Neural cell (in vitro differentiated cells): Measurements from ENCODE around the gene STUM. TPM values are rescaled to one million over a fixed set of nuclear protein-coding genes. Genes with fewer than 3 reads are reported as not detected.
"Not testable (repeated sequence)": the region's sequence is repeated elsewhere in the genome, so short reads cannot be mapped to it uniquely, and the experiment has no call there.

Experiments
- H2AFZ ChIP-seq: fragments of 200-600, 300-800 bp; sonication (generic), shearing (Covaris generic); 2 replicates; pipeline ENCODE4 v1.6.0; 2014; ENCODE audit warnings: low read depth, mild to moderate bottlenecking, antibody characterized with exemption, low read length, moderate library complexity
- H3F3A ChIP-seq: fragments of 200-600 bp; shearing (Covaris generic); 2 replicates; pipeline ENCODE4 v1.6.1; 2016; ENCODE audit warnings: mild to moderate bottlenecking, moderate library complexity, mixed read lengths, antibody characterized with exemption, low read length; ENCODE audit not compliant: insufficient read depth, poor library complexity, severe bottlenecking
- H3K27ac ChIP-seq: fragments of 200-600, 300-800 bp; sonication (generic), shearing (Covaris generic); 2 replicates; pipeline ENCODE4 v1.5.1; 2014; ENCODE audit warnings: mild to moderate bottlenecking, low read length, moderate library complexity
- H3K27me3 ChIP-seq: fragments of 300-800, 200-600 bp; sonication (generic), shearing (Covaris generic); 2 replicates; pipeline ENCODE4 v1.6.0; 2014; ENCODE audit warnings: mild to moderate bottlenecking, low read depth, low read length, moderate library complexity; ENCODE audit not compliant: insufficient read depth
- H3K36me3 ChIP-seq: fragments of 300-800, 200-600 bp; sonication (generic), shearing (Covaris generic); 2 replicates; pipeline ENCODE4 v1.5.1; 2014; ENCODE audit warnings: mild to moderate bottlenecking, antibody characterized with exemption, low read length, moderate library complexity; ENCODE audit not compliant: insufficient read depth
- H3K4me2 ChIP-seq: fragments of 300-800, 200-600 bp; sonication (generic), shearing (Covaris generic); 2 replicates; pipeline ENCODE4 v1.6.0; 2014; ENCODE audit warnings: mild to moderate bottlenecking, low read length
- H3K4me3 ChIP-seq: fragments of 300-800, 200-600 bp; sonication (generic), shearing (Covaris generic); 2 replicates; pipeline ENCODE4 v1.5.1; 2014; ENCODE audit warnings: mild to moderate bottlenecking, low read length, moderate library complexity
- H3K79me2 ChIP-seq: fragments of 200-600 bp; shearing (Covaris generic); replicated peaks from 2 replicates; pipeline ENCODE4 v1.6.0; 2014; ENCODE audit warnings: mild to moderate bottlenecking, low read length, moderate library complexity; ENCODE audit not compliant: insufficient read depth
- H3K9ac ChIP-seq: fragments of 300-800, 200-600 bp; sonication (generic), shearing (Covaris generic); 2 replicates; pipeline ENCODE4 v1.6.1; 2016; ENCODE audit warnings: mild to moderate bottlenecking, low read length, mixed read lengths
- H3K9me2 ChIP-seq: fragments of 200-600 bp; shearing (Covaris generic); 2 replicates; pipeline ENCODE4 v1.6.1; 2016; ENCODE audit warnings: mild to moderate bottlenecking, low read length, mixed read lengths; ENCODE audit not compliant: insufficient read depth
- H3K9me3 ChIP-seq: fragments of 200-600, 300-800 bp; sonication (generic), shearing (Covaris generic); 2 replicates; pipeline ENCODE4 v1.6.1; 2016; ENCODE audit warnings: mild to moderate bottlenecking, mixed run types, low read length, moderate library complexity, mixed read lengths
- H4K20me1 ChIP-seq: fragments of 200-600 bp; shearing (Covaris generic); 2 replicates; pipeline ENCODE4 v1.6.1; 2016; ENCODE audit warnings: mild to moderate bottlenecking, mixed run types; ENCODE audit not compliant: insufficient read depth
- EP300 ChIP-seq: fragments of 450-650 bp; conservative IDR thresholded peaks from 2 replicates; pipeline ENCODE4 v1.6.1; 2014; ENCODE audit warnings: antibody characterized with exemption, mild to moderate bottlenecking, moderate library complexity; ENCODE audit not compliant: poor library complexity, severe bottlenecking
- EZH2 ChIP-seq: fragments of 200-600, 300-800 bp; shearing (Covaris generic), sonication (generic); IDR thresholded peaks from 2 replicates; pipeline ENCODE4 v1.6.1; 2014; ENCODE audit warnings: antibody characterized with exemption, low read length, borderline replicate concordance, mild to moderate bottlenecking; ENCODE audit not compliant: insufficient read depth, poor library complexity, severe bottlenecking
- MXI1 ChIP-seq: fragments of 450-650 bp; conservative IDR thresholded peaks from 2 replicates; pipeline ENCODE4 v1.6.1; 2014; ENCODE audit warnings: antibody characterized with exemption, mild to moderate bottlenecking; ENCODE audit not compliant: poor library complexity, severe bottlenecking
- POLR2AphosphoS5 ChIP-seq: IDR thresholded peaks from 2 replicates; pipeline ENCODE4 v1.6.1; 2012
- RAD21 ChIP-seq: fragments of 450-650 bp; conservative IDR thresholded peaks from 2 replicates; pipeline ENCODE4 v1.6.1; 2014; ENCODE audit warnings: antibody characterized with exemption, mild to moderate bottlenecking, moderate library complexity
- SMC3 ChIP-seq: fragments of 450-650 bp; conservative IDR thresholded peaks from 2 replicates; pipeline ENCODE4 v1.6.1; 2014; ENCODE audit warnings: antibody characterized with exemption, mild to moderate bottlenecking, moderate library complexity; ENCODE audit not compliant: poor library complexity
- TAF1 ChIP-seq: IDR thresholded peaks from 2 replicates; pipeline ENCODE4 v1.6.1; 2012; ENCODE audit warnings: low read depth
- polyA plus RNA-seq: library from polyadenylated mRNA; depleted of rRNA; stranded (reverse); fragments of >200 nt; gene quantifications from 2 replicates; pipeline ENCODE4 v1.2.3, GENCODE V29; 2014
- TF ChIP-seq, protein P1 (sequence below): fragments of 450-650 bp; IDR thresholded peaks from 2 replicates; pipeline ENCODE4 v1.5.1; 2014; ENCODE audit warnings: antibody characterized with exemption, mild to moderate bottlenecking, moderate library complexity; ENCODE audit not compliant: poor library complexity, severe bottlenecking
- TF ChIP-seq, protein P2 (sequence below): IDR thresholded peaks from 2 replicates; pipeline ENCODE4 v1.6.1; 2012; ENCODE audit warnings: borderline replicate concordance

The STUM gene
- polyA plus RNA-seq, 1 donor from 2014 or later = 0.52 TPM

DNA sequence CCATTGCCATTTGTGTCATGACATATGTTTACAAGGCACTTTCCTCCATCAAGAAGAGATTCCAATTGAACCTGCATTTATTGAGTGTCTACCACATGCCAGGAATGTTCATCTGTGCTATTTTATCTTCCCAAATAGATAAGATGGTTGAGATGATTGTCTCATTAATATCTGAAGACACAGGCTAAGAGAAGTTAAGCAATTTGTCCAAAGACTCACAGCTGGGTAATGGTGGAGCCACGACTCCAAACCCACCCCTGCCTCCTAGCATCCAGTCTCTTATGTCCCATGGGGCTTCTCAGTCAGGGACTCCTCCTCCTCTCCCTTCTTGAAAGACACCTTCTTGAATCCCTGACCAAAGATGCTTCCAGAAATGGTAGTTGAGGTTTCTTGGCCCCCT, 68.1 kb downstream of the STUM start:
- no peaks in the 10 kb centered on the region for H3K36me3 ChIP-seq
- H3K27ac ChIP-seq = no peak overlapping the region
- H3K9me3 ChIP-seq = no peaks in the 10 kb centered on the region
- H3K4me2 ChIP-seq = no peak overlapping the region
- H3K27me3 ChIP-seq = no peaks in the 10 kb centered on the region
- H3K9ac ChIP-seq = no peak overlapping the region
- no peaks in the 10 kb centered on the region for H4K20me1 ChIP-seq
- no peaks in the 10 kb centered on the region for H3F3A ChIP-seq
- H3K4me3 ChIP-seq = no peak overlapping the region
- H2AFZ ChIP-seq = no peak overlapping the region
- no peaks in the 10 kb centered on the region for H3K79me2 ChIP-seq
- TF ChIP-seq EZH2 (no peak), SMC3 (no peak), EP300 (no peak), MXI1 (no peak), POLR2AphosphoS5 (no peak), RAD21 (no peak), TAF1 (no peak)
- TF ChIP-seq, protein P1, sequence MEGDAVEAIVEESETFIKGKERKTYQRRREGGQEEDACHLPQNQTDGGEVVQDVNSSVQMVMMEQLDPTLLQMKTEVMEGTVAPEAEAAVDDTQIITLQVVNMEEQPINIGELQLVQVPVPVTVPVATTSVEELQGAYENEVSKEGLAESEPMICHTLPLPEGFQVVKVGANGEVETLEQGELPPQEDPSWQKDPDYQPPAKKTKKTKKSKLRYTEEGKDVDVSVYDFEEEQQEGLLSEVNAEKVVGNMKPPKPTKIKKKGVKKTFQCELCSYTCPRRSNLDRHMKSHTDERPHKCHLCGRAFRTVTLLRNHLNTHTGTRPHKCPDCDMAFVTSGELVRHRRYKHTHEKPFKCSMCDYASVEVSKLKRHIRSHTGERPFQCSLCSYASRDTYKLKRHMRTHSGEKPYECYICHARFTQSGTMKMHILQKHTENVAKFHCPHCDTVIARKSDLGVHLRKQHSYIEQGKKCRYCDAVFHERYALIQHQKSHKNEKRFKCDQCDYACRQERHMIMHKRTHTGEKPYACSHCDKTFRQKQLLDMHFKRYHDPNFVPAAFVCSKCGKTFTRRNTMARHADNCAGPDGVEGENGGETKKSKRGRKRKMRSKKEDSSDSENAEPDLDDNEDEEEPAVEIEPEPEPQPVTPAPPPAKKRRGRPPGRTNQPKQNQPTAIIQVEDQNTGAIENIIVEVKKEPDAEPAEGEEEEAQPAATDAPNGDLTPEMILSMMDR = no peak
- TF ChIP-seq, protein P2, sequence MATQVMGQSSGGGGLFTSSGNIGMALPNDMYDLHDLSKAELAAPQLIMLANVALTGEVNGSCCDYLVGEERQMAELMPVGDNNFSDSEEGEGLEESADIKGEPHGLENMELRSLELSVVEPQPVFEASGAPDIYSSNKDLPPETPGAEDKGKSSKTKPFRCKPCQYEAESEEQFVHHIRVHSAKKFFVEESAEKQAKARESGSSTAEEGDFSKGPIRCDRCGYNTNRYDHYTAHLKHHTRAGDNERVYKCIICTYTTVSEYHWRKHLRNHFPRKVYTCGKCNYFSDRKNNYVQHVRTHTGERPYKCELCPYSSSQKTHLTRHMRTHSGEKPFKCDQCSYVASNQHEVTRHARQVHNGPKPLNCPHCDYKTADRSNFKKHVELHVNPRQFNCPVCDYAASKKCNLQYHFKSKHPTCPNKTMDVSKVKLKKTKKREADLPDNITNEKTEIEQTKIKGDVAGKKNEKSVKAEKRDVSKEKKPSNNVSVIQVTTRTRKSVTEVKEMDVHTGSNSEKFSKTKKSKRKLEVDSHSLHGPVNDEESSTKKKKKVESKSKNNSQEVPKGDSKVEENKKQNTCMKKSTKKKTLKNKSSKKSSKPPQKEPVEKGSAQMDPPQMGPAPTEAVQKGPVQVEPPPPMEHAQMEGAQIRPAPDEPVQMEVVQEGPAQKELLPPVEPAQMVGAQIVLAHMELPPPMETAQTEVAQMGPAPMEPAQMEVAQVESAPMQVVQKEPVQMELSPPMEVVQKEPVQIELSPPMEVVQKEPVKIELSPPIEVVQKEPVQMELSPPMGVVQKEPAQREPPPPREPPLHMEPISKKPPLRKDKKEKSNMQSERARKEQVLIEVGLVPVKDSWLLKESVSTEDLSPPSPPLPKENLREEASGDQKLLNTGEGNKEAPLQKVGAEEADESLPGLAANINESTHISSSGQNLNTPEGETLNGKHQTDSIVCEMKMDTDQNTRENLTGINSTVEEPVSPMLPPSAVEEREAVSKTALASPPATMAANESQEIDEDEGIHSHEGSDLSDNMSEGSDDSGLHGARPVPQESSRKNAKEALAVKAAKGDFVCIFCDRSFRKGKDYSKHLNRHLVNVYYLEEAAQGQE = no peak
- H3K9me2 ChIP-seq = no peaks in the 10 kb centered on the region

DNA sequence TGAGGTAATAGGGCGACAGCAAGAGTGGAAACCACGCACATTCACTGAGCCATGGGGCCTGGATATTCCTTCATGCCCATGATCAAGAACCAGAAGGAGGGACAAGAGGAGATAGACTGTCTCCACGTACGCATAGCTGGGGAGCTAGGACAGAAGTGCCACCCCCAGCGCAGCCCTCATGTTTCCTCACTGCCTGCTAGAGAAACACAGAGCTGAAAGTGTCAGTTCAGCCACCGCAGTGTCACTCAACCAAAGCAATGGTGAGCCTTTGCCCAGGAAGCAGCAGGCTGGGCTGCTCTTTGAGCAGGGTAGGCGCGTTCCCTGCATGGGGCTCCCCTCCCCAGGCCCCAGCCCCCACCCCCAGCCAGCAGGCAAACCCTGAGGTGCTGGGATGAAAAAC, 68.5 kb downstream of the STUM start:
- no peak overlapping the region for H2AFZ ChIP-seq
- H3K4me2 ChIP-seq = no peak overlapping the region
- H3F3A ChIP-seq = no peaks in the 10 kb centered on the region
- H3K9ac ChIP-seq = no peak overlapping the region
- no peaks in the 10 kb centered on the region for H3K79me2 ChIP-seq
- TF ChIP-seq EZH2 (no peak), EP300 (no peak), MXI1 (no peak), RAD21 (no peak), SMC3 (no peak), POLR2AphosphoS5 (no peak)
- TF ChIP-seq, protein P1 = no peak
- TF ChIP-seq, protein P2 = no peak
- H3K27ac ChIP-seq = no peak overlapping the region
- no peaks in the 10 kb centered on the region for H3K27me3 ChIP-seq
- no peaks in the 10 kb centered on the region for H4K20me1 ChIP-seq
- no peak overlapping the region for H3K4me3 ChIP-seq
- no peaks in the 10 kb centered on the region for H3K36me3 ChIP-seq
- H3K9me2 ChIP-seq = no peaks in the 10 kb centered on the region
- no peaks in the 10 kb centered on the region for H3K9me3 ChIP-seq

DNA sequence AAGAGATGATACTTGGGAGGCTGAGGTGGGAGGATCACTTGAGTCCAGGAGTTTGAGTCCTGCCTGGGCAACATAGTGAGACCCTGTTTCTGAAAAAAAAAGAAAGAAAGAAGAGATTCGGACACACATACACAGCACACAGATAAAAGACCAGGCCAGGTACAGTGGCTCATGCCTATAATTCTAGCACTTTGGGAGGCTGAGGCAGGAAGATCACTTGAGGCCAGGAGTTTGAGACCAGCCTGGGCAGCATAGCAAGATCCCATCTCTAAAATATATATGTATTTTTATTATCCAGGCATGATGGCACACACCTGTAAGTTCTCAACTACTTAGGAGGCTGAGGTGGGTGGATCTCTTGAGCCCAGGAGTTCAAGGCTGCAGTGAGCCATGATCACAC, 69.2 kb downstream of the STUM start:
- not testable (repeated sequence) for H3K27ac ChIP-seq, H3K9me2 ChIP-seq, H4K20me1 ChIP-seq, H3K79me2 ChIP-seq, H3K4me3 ChIP-seq, H3K9me3 ChIP-seq, H3K9ac ChIP-seq, H2AFZ ChIP-seq, H3F3A ChIP-seq, H3K36me3 ChIP-seq, H3K4me2 ChIP-seq, H3K27me3 ChIP-seq
